OCI-LY1 (cell line): ENCODE data around the gene ST3GAL3.

Experiments used
- CTCF ChIP-seq: fragments of 200-600 bp; sonication (generic), shearing (Covaris generic); IDR thresholded peaks from 2 replicates; pipeline ENCODE4 v1.5.1; 2017; ENCODE audit warnings: mild to moderate bottlenecking, antibody characterized with exemption, low read length, moderate library complexity, mixed read lengths
- EZH2 ChIP-seq: fragments of 200-600 bp; sonication (generic), shearing (Covaris generic); IDR thresholded peaks from 2 replicates; pipeline ENCODE4 v1.8.0; 2017; ENCODE audit warnings: borderline replicate concordance, mixed run types, mild to moderate bottlenecking, antibody characterized with exemption, low read length, moderate library complexity, mixed read lengths

GRCh38 chr1:43705334-43705733 lies 2.0 kb upstream of the ST3GAL3 start:
- TF ChIP-seq CTCF (no peak), EZH2 (no peak)
